C4-2B (cell line): ENCODE measurements around the gene CNOT2.

Experiments used
- ZFX ChIP-seq: fragments of 450-650 bp; IDR thresholded peaks from 2 replicates; pipeline ENCODE4 v1.6.1; 2017
- TF ChIP-seq, protein P1 (sequence below): fragments of 450-650 bp; conservative IDR thresholded peaks from 2 replicates; pipeline ENCODE4 v1.5.1; 2017; ENCODE audit warnings: mild to moderate bottlenecking

DNA sequence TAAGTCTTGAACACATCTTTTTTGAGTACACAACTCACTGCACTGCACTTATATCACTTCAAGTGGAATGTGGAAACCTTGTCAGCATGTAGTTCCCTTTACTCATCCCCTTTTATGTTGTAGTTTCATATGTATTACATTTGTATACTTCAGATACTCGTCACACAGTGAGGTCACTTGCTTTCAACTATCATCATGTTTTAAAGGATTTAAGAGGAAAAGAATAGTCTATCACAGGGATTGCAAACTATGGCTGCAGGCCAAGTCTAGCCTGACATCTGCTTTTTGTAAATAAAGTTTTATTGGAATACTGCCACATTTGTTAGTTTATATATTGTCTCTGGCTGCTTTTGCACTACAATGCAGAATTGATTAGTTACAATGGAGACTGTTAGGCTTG is 24.3 kb downstream of the CNOT2 start:
- TF ChIP-seq, protein P1, sequence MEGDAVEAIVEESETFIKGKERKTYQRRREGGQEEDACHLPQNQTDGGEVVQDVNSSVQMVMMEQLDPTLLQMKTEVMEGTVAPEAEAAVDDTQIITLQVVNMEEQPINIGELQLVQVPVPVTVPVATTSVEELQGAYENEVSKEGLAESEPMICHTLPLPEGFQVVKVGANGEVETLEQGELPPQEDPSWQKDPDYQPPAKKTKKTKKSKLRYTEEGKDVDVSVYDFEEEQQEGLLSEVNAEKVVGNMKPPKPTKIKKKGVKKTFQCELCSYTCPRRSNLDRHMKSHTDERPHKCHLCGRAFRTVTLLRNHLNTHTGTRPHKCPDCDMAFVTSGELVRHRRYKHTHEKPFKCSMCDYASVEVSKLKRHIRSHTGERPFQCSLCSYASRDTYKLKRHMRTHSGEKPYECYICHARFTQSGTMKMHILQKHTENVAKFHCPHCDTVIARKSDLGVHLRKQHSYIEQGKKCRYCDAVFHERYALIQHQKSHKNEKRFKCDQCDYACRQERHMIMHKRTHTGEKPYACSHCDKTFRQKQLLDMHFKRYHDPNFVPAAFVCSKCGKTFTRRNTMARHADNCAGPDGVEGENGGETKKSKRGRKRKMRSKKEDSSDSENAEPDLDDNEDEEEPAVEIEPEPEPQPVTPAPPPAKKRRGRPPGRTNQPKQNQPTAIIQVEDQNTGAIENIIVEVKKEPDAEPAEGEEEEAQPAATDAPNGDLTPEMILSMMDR = no peak
- no peak for TF ChIP-seq ZFX
